Measurements from ENCODE around the gene TMEM95.
"Not testable (repeated sequence)": the region's sequence is repeated elsewhere in the genome, so short reads cannot be mapped to it uniquely, and the experiment has no call there.

TMEM95 gene

DNA sequence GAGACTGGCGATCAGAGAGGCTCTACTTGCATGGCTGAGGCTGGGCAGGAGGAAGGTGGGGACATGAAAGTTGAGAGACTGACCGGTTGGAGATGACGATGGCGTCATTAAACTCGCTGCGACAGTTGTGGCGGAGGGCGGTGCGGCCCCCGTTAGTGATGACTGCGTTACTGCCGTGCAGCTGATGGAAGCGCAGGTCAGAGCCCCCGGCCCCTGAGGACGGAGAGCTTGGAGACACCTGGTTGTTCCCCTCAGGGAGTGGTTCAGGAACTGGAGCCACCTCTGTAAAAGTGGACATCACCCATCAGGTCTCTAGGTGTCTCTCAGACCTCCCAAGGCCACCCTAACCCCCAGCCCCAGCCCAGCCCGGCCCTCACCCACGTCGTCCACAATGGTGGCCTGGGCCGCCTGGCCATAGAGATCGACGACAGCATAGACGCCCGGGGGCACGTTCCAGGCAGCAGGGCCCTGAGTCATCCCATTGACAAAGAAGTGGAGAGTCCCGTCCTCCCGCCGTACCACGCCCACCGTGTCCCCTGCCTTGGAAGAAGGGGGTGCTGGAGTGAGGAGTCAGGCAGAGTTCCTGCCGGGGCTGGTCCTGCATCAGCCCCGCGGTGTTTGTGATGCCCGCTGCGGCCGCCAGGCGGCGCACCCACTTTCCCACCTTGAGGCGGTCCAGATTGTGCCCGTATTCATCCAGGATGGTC, 31.1 kb upstream of the TMEM95 start:
- DNase-seq (ENCODE audit: low read depth, low spot score), result peak; percentile 83

GRCh38 chr17:7324438-7324779, 30.5 kb upstream of the TMEM95 start:
- no peak for DNase-seq (ENCODE audit: low read depth, low spot score)

DNA sequence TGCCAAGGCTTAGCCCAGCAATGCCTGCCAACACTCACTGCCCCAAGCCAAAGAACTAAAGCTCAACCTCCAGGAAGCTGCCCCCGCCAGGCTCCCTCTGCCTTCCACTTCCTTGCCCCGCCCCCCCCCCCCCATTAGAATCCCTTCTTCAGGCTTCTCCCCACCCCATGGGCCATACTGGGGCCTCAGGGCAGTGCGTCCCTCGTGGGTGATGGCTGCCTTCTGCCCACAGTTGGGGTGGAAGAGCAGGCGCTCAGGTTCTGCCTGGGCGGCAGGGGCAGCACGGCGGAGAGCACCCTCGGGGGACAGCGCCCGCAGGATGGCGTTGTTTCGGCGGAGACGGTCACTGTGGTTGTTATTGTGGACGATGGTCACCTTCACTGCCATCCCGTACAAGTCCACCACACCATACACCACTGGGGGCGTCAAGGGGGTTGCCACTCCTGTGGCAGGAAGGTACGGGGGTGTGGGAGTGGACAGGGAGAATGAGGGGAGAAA, 29.9 kb upstream of the TMEM95 start:
- no peak for DNase-seq (ENCODE audit: low read depth, low spot score)

DNA sequence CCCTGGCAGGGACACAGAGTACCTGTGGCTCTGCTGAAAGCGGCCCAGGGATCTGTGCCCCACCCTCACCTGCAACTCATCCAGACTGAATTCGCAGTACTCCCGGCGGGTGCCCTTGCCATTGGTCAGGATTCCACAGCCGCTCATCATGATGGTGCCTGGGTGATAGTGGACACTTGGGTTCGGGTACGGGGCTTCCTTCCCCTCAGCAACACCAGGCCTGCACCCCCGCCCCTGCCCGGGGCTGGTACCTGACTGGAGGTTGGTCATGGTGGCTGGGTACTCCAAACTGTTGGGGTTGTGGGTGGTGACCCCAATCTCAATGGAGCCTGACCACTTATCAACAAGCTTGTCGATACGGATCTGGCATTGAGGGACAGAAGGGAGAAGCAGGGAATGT, 28.8 kb upstream of the TMEM95 start:
- DNase-seq (ENCODE audit: low read depth, low spot score), result no peak

GRCh38 chr17:7327056-7327455, 27.9 kb upstream of the TMEM95 start:
- DNase-seq (ENCODE audit: low read depth, low spot score), result no peak

DNA sequence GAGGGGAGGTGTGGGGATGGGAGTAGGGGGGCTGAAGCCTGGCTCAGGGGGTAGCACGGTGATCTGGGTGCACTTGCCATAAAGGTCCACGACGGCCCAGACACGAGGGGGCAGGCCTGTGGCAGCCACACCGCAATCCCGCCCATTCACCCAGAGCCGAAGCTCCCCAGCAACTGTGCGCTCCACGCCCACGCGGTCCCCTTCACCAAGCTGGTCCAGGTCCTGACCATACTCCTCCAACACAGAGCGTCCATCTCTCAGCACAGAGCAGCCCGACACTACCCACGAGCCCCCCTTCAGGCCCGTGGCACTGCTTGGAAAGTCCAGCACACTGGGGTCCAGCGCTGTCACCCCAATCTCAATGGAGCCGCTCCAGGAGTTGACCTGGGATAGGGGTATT, 27.5 kb upstream of the TMEM95 start:
- DNase-seq (ENCODE audit: low read depth, low spot score), result no peak

GRCh38 chr17:7328009-7328408, 26.9 kb upstream of the TMEM95 start:
- no peak for DNase-seq (ENCODE audit: low read depth, low spot score)

DNA sequence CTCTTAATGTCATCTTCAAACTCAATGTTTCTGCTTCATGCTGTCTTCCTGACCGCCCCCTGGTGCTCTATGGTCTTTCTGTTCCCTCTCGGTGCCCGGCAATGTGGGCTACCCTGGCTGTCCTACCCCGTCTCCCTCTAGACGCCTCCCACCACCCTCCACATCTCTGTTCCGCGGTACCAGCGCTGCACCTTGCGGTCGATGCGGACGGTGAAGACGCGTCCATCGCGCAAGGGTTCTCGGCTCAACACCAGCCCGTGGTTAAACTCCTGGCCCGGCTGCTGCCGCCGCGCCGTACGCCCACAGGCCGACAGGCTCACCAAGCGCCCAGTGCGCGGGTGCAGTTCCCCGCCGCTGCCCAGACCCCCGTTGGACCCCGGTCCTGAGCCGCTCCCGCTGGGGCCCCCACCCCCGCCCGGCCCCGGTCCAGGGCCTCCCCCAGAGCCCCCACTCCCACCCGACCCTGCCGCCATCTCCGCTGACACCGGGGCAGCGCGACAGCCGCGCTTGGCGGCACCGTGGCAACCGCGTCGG, 26.0 kb upstream of the TMEM95 start, which contains the start of gene NEURL4:
Gene NEURL4, minus strand, starts transcription at position 496 of the 534 bp plus-strand sequence. Its CDS starts 23 bp downstream, at position 473.
- peak; percentile 30 for DNase-seq (ENCODE audit: low read depth, low spot score)

GRCh38 chr17:7329374-7329996, 25.5 kb upstream of the TMEM95 start:
- DNase-seq (ENCODE audit: low read depth, low spot score), result peak; percentile 100

- DNase-seq (ENCODE audit: low read depth, low spot score), result peak; percentile 93
These were observed 24.8 kb upstream of the TMEM95 start for GRCh38 chr17:7329997-7330637.

DNA sequence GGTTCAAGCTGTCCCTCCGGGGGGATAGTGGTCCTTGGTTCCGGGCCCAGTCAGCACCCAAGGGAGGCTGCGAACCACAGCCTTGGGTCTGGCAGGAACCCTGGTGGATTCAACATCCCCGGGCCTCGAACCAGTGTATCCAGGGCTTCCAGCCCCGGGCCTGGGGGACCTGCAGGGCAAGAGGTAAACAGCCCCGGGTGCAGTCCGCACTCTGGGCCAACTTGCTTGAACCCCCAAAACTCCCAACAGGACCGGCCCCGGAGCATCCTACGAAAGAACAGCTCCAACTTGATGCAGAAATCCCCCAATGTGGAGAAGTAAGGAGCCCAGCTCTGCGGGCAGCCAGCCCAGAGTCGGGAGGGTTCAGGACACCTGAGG, 24.3 kb upstream of the TMEM95 start:
- DNase-seq (ENCODE audit: low read depth, low spot score), result no peak

- no peak for DNase-seq (ENCODE audit: low read depth, low spot score)
These were observed 22.8 kb upstream of the TMEM95 start for GRCh38 chr17:7332111-7332510.

- not testable (repeated sequence) for DNase-seq (ENCODE audit: low read depth, low spot score)
These were observed 22.3 kb upstream of the TMEM95 start for GRCh38 chr17:7332600-7333069.

- no peak for DNase-seq (ENCODE audit: low read depth, low spot score)
These were observed 19.9 kb upstream of the TMEM95 start for GRCh38 chr17:7334938-7335538.

GRCh38 chr17:7335765-7336164, 19.2 kb upstream of the TMEM95 start:
- DNase-seq (ENCODE audit: low read depth, low spot score), result not testable (repeated sequence)

- DNase-seq (ENCODE audit: low read depth, low spot score), result no peak
These were observed 18.4 kb upstream of the TMEM95 start, which contains the start of gene ACAP1 for GRCh38 chr17:7336240-7337175. ACAP1 (plus strand) TSS chr17:7336529; CDS start chr17:7336735, 206 bp downstream.

DNA sequence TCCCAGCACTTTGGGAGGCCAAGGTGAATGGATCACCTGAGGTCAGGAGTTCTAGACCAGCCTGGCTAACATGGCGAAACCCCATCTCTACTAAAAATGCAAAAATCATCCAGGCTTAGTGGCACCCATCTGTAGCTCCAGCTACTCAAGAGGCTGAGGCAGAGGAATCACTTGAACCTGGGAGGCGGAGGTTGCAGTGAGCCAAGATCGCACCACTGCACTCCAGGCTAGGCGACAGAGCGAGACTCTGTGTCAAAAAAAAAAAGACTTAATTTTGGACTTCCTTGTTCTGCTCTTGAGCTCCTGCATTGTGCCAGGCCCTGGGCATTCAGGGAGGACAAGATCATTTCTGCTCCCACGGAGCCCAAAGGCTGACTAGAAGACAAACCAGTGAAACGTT, 17.4 kb upstream of the TMEM95 start:
- DNase-seq (ENCODE audit: low read depth, low spot score), result not testable (repeated sequence)

DNA sequence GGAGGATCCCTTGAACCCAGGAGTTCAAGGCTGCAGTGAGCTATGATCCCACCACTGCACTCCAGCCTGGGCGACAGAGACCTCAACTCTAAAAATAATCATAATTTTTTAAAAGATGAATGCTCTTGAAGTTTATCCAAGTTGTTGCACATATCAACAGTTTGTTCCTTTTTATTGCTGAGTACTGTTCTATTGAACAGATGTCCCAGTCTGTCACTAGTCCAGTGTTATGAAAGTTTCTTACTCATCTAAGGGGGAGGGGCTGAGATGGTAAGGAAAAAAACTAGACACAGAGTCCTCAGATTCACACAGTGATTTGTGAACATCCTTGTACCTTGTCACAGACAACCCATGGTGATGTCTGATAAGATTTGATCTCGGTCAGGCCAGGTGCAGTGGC, 14.8 kb upstream of the TMEM95 start:
- DNase-seq (ENCODE audit: low read depth, low spot score), result no peak

- DNase-seq (ENCODE audit: low read depth, low spot score), result no peak
These were observed 13.1 kb upstream of the TMEM95 start for GRCh38 chr17:7341842-7342241.

DNA sequence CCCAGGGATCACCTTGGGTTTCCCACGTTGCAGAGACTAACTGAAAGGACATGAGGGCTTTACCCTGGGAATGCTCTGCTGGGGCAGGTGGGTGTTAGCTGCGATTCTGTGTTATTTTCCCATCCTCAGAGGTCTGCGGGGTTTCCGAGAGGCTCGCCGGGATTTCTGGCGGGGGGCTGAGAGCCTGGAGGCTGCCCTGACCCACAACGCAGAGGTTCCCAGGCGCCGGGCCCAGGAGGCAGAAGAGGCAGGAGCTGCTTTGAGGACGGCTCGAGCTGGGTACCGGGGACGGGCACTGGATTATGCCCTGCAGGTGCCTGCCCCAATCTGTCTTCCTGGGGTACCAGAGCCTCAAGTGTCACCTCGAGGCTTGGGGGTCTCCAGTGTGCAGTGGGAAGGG, 11.7 kb upstream of the TMEM95 start:
- no peak for DNase-seq (ENCODE audit: low read depth, low spot score)

All from ELF-1 (cell line).